Measurements from ENCODE around the gene RAB11A.

Gene RAB11A

DNA sequence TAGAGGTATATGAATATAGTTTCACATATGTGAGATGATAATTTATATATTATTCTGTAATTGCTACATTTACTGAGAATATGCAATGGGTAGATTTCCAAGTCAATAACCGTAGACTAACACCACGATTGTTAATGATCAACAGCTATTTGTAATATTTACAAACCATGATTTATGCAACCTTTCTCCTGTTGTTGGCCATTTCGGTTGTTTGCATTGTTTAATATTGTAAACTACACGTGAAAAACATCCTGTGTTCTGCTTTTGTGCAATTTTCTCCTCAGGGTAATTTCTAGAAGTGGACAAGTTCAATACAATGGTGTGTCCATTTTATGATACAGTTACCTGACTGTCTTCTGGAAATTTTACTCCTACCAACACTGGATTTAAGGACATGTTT, 29.3 kb upstream of the RAB11A start:
- H3K79me2 ChIP-seq = no peaks in the 10 kb centered on the region
- H3K36me3 ChIP-seq (ENCODE audit: control insufficient read depth, insufficient read depth, low read length) = no peaks in the 10 kb centered on the region
- no peaks in the 10 kb centered on the region for H3K9me3 ChIP-seq (ENCODE audit: control insufficient read depth, low read length)
- no peaks in the 10 kb centered on the region for H3K4me1 ChIP-seq
- H3K9ac ChIP-seq = no peak overlapping the region
- TF ChIP-seq, protein P1, sequence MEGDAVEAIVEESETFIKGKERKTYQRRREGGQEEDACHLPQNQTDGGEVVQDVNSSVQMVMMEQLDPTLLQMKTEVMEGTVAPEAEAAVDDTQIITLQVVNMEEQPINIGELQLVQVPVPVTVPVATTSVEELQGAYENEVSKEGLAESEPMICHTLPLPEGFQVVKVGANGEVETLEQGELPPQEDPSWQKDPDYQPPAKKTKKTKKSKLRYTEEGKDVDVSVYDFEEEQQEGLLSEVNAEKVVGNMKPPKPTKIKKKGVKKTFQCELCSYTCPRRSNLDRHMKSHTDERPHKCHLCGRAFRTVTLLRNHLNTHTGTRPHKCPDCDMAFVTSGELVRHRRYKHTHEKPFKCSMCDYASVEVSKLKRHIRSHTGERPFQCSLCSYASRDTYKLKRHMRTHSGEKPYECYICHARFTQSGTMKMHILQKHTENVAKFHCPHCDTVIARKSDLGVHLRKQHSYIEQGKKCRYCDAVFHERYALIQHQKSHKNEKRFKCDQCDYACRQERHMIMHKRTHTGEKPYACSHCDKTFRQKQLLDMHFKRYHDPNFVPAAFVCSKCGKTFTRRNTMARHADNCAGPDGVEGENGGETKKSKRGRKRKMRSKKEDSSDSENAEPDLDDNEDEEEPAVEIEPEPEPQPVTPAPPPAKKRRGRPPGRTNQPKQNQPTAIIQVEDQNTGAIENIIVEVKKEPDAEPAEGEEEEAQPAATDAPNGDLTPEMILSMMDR (IDR thresholded peaks at IDR 0.05) = no peak
- H2AFZ ChIP-seq = no peak overlapping the region
- no peaks in the 10 kb centered on the region for H3K27me3 ChIP-seq (ENCODE audit: control insufficient read depth, insufficient read depth, low read length)
- no peak overlapping the region for H3K27ac ChIP-seq
- H3K4me3 ChIP-seq (ENCODE audit: low read depth, low read length) = no peak overlapping the region
- no peak overlapping the region for H3K4me2 ChIP-seq (ENCODE audit: low read length)

DNA sequence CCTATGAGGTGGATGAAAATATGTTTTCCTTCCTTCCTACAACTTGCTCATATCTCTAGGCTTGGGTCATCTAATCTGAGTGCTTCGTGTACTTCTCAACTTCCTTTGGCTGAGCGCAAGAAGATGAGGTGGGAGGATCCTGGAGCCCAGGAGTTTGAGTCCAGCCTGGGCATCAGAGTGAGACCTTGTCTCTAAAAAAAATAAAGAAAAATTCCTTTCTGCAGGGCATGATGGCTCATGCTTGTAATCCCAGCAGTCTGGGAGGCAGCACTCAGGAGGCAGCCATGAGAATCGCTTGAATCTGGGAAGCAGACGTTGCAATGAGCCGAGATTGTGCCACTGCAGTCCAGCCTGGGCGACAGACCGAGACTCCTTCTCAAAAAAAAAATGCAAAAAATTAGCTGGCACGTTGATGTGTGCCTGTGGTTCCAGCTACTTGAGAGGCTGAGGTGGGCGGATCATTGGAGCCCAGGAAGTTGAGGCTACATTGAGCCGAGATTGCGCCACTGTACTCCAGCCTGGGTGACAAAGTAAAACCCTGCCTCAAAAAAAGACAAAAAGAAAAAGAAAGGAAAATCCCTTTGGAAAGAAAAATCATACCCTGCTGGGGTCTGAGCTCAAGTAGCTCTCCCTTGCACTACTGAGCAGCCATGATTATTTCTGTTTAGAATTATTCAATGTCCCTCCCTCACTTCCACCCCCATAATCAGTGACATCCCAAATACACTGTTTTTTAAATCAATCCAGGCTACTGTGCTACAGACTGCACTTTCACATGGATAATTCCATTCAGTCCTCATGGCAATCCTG, 28.0 kb upstream of the RAB11A start:
- Histone ChIP-seq H3K4me3 (ENCODE audit: low read depth, low read length) (no peak overlapping the region), H3K36me3 (ENCODE audit: control insufficient read depth, insufficient read depth, low read length) (no peaks in the 10 kb centered on the region), H3K79me2 (no peaks in the 10 kb centered on the region), H3K4me1 (no peaks in the 10 kb centered on the region), H3K4me2 (ENCODE audit: low read length) (no peak overlapping the region), H2AFZ (peak overlapping the region; percentile 42), H3K9ac (no peak overlapping the region), H3K9me3 (ENCODE audit: control insufficient read depth, low read length) (no peaks in the 10 kb centered on the region), H3K27ac (no peak overlapping the region), H3K27me3 (ENCODE audit: control insufficient read depth, insufficient read depth, low read length) (no peaks in the 10 kb centered on the region)
- TF ChIP-seq, protein P1 (IDR thresholded peaks at IDR 0.05) = no peak

DNA sequence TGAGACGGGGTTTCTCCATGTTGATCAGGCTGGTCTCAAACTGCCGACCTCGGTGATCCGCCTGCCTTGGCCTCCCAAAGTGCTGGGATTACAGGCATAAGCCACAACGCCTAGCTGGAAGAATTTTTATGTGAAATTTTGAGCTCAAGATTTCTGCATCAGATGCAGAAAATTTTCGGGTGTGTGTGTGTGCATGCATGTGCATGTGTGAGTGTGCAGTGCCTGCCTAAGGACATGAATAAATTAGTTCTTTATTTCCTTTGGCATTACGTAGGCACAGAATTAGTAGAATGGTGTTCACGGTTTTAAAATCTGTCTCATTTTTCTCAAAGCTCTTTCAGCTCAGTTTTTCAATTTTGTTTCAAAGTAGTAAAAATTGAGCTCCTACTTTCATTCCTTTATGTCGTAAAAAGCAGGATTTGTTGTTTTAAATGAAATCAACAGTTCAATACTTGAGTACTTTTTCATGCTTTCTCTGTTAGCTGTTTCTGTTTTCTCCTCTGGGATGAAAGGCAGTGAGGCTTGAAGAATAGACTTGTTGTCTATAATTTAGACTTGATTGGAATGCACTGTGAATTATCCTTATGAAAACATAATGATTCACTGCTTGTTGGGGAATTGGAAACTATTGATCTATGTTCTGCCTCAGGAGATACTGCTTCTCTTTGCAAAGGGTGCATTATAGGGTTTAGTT, 23.3 kb upstream of the RAB11A start:
- Histone ChIP-seq H3K4me3 (ENCODE audit: low read depth, low read length) (no peak overlapping the region), H3K27ac (no peak overlapping the region), H3K4me1 (no peaks in the 10 kb centered on the region), H3K9ac (no peak overlapping the region), H3K4me2 (ENCODE audit: low read length) (no peak overlapping the region), H3K9me3 (ENCODE audit: control insufficient read depth, low read length) (no peaks in the 10 kb centered on the region), H3K36me3 (ENCODE audit: control insufficient read depth, insufficient read depth, low read length) (no peaks in the 10 kb centered on the region), H3K27me3 (ENCODE audit: control insufficient read depth, insufficient read depth, low read length) (no peaks in the 10 kb centered on the region), H3K79me2 (no peaks in the 10 kb centered on the region), H2AFZ (no peak overlapping the region)
- TF ChIP-seq, protein P1 (IDR thresholded peaks at IDR 0.05) = no peak

DNA sequence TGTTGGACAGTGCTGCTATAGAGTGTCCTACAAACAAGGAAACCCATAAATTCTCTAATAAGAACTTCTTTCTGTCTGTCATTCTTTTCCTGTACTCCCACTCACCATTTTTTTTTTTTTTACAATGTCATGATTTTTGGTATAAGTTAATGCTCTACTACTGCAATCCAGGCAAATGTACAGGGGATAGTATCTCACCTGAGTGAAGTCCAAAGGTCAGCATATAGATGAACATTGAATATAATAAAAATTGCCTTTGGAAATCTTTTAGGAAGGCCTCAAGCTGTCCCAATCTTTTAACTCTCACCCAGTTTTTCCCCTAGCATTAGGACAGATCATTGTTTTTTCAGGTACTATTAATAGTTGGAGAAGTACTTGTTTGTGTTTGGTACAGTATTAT, 21.3 kb upstream of the RAB11A start:
- Histone ChIP-seq H3K27ac (no peak overlapping the region), H3K4me3 (ENCODE audit: low read depth, low read length) (no peak overlapping the region), H3K9me3 (ENCODE audit: control insufficient read depth, low read length) (no peaks in the 10 kb centered on the region), H2AFZ (no peak overlapping the region), H3K9ac (no peak overlapping the region), H3K27me3 (ENCODE audit: control insufficient read depth, insufficient read depth, low read length) (no peaks in the 10 kb centered on the region), H3K79me2 (no peaks in the 10 kb centered on the region), H3K36me3 (ENCODE audit: control insufficient read depth, insufficient read depth, low read length) (no peaks in the 10 kb centered on the region), H3K4me2 (ENCODE audit: low read length) (no peak overlapping the region), H3K4me1 (no peaks in the 10 kb centered on the region)
- TF ChIP-seq, protein P1 (IDR thresholded peaks at IDR 0.05) = no peak

All from parathyroid adenoma (tissue), 2 donors.